Fibroblast of the aortic adventitia (primary cell): ENCODE results near the gene JMJD1C. TPM values are rescaled to one million over a fixed set of nuclear protein-coding genes. Genes with fewer than 3 reads are reported as not detected.
A peak's percentile ranks its signal among the peaks of the same experiment; 100 is the strongest.

Experiments used
- DNase-seq: peaks from one replicate; pipeline ENCODE4 v3.0.0-alpha.2; 2010; ENCODE audit warnings: low read depth
- H3K4me3 ChIP-seq: 2 replicates; pipeline ENCODE4 v1.5.1; 2011; ENCODE audit warnings: low read depth, mild to moderate bottlenecking, control low read depth, low read length, moderate library complexity
- total RNA-seq: library from RNA; depleted of rRNA; stranded (reverse); fragments of >200 nt; gene quantifications from 2 replicates; pipeline ENCODE4 v1.2.3, GENCODE V29; 2012; ENCODE audit warnings: low replicate concordance
- TF ChIP-seq, protein P1 (sequence below): IDR thresholded peaks from 2 replicates; pipeline ENCODE4 v1.5.1; 2011; ENCODE audit warnings: mild to moderate bottlenecking, low read length, control low read depth, inconsistent platforms; ENCODE audit not compliant: insufficient read depth

The JMJD1C gene
- total RNA-seq, 1 donor, result 120 TPM

GRCh38 chr10:63258920-63259678, 206.7 kb downstream of the JMJD1C start:
- TF ChIP-seq, protein P1, sequence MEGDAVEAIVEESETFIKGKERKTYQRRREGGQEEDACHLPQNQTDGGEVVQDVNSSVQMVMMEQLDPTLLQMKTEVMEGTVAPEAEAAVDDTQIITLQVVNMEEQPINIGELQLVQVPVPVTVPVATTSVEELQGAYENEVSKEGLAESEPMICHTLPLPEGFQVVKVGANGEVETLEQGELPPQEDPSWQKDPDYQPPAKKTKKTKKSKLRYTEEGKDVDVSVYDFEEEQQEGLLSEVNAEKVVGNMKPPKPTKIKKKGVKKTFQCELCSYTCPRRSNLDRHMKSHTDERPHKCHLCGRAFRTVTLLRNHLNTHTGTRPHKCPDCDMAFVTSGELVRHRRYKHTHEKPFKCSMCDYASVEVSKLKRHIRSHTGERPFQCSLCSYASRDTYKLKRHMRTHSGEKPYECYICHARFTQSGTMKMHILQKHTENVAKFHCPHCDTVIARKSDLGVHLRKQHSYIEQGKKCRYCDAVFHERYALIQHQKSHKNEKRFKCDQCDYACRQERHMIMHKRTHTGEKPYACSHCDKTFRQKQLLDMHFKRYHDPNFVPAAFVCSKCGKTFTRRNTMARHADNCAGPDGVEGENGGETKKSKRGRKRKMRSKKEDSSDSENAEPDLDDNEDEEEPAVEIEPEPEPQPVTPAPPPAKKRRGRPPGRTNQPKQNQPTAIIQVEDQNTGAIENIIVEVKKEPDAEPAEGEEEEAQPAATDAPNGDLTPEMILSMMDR, result no peak
- no peak for DNase-seq
- H3K4me3 ChIP-seq, result no peak overlapping the region

- no peak overlapping the region for H3K4me3 ChIP-seq
- TF ChIP-seq, protein P1, result no peak
- no peak for DNase-seq
These were observed 208.0 kb downstream of the JMJD1C start for GRCh38 chr10:63257778-63258177.

GRCh38 chr10:63256009-63256773, 209.6 kb downstream of the JMJD1C start:
- peak; percentile 68 for DNase-seq
- no peak overlapping the region for H3K4me3 ChIP-seq
- TF ChIP-seq, protein P1, result no peak

DNA sequence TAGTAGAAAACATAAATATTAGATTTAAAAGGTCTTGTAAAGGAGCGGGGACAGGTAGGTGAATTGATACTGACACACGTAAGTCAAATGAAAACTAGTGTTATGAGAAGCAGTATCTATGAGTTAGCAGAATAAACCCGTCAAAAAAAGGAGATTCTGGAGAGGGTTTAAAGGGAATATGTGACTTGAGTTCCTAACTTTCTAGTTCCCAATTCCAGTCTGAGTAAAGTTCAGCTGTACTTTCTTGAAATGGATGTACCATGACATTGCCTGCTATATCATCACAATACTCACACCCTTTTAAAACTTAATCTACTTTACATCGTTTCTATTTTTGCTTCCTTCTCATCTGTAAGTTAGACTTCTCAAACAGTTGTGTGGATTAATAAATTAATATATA, 210.5 kb downstream of the JMJD1C start:
- TF ChIP-seq, protein P1, result no peak
- no peak for DNase-seq
- H3K4me3 ChIP-seq, result no peak overlapping the region

GRCh38 chr10:63253040-63253439, 212.7 kb downstream of the JMJD1C start:
- TF ChIP-seq, protein P1, result no peak
- no peak for DNase-seq
- H3K4me3 ChIP-seq, result no peak overlapping the region

GRCh38 chr10:63252095-63252762, 213.5 kb downstream of the JMJD1C start:
- TF ChIP-seq, protein P1, result no peak
- no peak overlapping the region for H3K4me3 ChIP-seq
- no peak for DNase-seq
